Endometrial microvascular endothelial cells (primary cell): Measurements from ENCODE around the gene METRNL. TPM values are rescaled to one million over a fixed set of nuclear protein-coding genes. Genes with fewer than 3 reads are reported as not detected.

Experiments
- total RNA-seq: library from RNA; depleted of rRNA; stranded (reverse); fragments of >200 nt; gene quantifications from one replicate; pipeline ENCODE4 v1.2.3, GENCODE V29; 2015; ENCODE audit errors: inconsistent ontology term

Gene METRNL
- total RNA-seq, 1 donor from 2014 or later, result 11.9 TPM

Other genes with a start within 250 kb of the METRNL start
- gene ZNF750, start 239.6 kb upstream of the METRNL start, total RNA-seq, result 0.09 TPM